ENCODE results near the gene FAT1.

DNA sequence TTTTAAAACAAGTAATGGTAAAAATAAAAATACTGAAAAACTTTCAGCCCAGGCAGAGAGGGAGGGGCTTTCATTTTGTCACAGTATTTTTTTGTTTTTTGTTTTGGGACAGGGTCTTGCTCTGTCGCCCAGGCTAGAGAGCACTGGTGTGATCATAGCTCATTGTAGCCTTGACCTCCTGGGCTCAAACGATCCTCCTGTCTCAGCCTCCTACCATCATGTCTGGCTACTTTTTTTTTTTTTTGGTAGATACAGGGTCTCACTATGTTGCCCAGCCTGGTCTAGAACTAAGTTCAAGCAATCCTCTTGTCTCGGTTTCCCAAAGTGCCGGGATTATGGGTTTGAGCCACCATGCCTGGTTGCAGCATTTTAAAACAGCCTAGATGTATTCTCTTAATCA is 40.8 kb upstream of the FAT1 start:
- TF ChIP-seq, protein P1, sequence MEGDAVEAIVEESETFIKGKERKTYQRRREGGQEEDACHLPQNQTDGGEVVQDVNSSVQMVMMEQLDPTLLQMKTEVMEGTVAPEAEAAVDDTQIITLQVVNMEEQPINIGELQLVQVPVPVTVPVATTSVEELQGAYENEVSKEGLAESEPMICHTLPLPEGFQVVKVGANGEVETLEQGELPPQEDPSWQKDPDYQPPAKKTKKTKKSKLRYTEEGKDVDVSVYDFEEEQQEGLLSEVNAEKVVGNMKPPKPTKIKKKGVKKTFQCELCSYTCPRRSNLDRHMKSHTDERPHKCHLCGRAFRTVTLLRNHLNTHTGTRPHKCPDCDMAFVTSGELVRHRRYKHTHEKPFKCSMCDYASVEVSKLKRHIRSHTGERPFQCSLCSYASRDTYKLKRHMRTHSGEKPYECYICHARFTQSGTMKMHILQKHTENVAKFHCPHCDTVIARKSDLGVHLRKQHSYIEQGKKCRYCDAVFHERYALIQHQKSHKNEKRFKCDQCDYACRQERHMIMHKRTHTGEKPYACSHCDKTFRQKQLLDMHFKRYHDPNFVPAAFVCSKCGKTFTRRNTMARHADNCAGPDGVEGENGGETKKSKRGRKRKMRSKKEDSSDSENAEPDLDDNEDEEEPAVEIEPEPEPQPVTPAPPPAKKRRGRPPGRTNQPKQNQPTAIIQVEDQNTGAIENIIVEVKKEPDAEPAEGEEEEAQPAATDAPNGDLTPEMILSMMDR (IDR thresholded peaks at IDR 0.05; ENCODE audit: low read depth, low read length), result no peak
- TF ChIP-seq POLR2A (IDR thresholded peaks at IDR 0.05; ENCODE audit: extremely low read depth, insufficient read length), result no peak
- TF ChIP-seq MYC (IDR thresholded peaks at IDR 0.05; ENCODE audit: low read depth, low read length), result no peak
- TF ChIP-seq, protein P2, sequence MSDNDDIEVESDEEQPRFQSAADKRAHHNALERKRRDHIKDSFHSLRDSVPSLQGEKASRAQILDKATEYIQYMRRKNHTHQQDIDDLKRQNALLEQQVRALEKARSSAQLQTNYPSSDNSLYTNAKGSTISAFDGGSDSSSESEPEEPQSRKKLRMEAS (IDR thresholded peaks at IDR 0.05; ENCODE audit: low read depth, low read length), result no peak

Data from NB4 (cell line).